Stimulated activated CD8-positive, alpha-beta memory T cell treated with anti-CD3 and anti-CD28 coated beads, Interleukin-12 subunit alpha, Interleukin-12 subunit beta, amount 100 ng/mL, for 1 hour (primary cell): ENCODE results near the gene PSD4.
A peak's percentile ranks its signal among the peaks of the same experiment; 100 is the strongest.

ENCODE experiments used
- DNase-seq: peaks from one replicate; pipeline ENCODE4 v3.0.0-alpha.2; 2020; ENCODE audit warnings: low read depth

PSD4 gene

DNA sequence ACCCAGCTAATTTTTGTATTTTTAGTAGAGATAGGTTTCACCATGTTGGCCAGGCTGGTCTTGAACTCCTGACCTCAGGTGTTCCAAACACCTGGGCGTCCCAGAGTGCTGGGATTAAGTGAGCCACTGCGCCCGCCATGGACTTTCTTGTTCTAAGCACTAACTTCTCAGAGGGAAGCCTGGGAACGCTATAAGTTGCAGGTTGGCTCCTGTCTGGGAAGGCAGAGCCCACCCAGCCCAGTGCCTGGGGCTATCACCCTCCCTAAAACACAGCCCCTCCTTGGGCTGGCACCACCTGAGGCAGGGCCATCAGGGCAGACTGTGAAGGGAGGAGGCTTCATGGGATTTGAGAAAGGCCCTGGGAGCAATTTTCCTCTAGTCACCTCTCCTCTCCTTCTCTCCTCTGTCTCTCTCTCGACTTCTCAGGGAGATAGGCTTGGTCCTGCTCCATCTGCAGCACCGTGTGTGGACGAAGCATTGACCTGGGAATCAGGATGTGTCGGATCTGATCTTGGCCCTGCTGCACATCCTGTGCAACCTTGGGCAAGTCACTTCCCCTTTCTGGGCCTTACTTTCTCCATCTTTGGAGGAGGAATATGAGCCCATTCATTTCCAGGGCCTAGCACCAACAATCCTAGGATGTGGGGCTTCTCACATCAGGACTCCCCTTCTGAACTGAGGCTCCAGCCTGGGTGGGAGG, 10.9 kb downstream of the PSD4 start:
- DNase-seq, result no peak

DNA sequence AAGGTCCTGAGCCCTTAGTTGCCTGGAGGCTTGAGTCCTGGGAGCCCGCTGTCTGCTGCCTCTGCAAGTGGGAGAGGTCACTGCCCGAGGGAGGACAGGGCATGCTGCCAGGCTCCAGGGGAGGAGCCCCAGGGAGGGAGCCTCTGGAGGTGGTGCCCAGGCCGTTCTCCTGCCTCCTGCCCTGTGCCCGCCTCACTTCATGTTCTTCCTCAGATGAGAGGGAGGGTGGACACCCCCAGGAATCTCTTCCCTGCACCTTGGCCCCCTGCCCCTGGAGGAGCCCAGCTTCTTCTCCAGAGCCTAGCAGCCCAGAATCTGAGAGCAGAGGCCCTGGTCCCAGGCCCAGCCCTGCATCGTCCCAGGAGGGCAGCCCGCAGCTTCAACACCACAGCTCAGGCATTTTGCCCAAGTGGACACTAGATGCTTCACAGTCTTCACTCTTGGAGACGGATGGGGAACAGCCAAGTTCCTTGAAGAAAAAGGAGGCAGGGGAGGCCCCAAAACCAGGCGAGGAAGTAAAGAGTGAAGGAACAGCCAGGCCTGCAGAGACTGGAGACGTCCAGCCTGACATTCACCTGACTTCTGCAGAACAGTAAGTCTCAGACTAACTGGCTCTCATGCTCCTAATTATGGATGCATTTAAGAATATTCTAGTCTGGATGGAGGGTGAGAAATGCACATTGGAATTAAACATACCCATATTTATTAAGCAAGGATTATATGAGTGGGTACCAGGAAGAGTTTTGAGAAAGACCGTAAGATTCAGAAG, 12.1 kb downstream of the PSD4 start:
- DNase-seq, result no peak

DNA sequence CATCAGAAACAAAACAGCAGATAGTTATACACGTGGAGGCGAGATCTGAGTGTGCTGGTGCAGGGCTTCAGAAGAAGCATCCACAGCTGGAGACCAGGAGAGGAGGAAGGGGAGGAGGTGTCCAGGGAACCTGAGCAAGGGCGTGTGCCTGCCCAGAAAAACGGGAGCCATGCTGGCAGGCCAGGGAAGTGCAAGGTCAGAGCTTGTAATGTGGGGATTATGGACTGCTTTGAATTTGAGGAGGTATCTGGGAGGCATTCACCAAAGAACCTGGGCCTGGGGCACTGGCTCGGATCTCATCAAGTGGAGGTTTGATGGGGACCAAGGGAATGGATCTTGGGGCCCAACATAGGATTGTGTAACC, 12.6 kb downstream of the PSD4 start:
- no peak for DNase-seq

DNA sequence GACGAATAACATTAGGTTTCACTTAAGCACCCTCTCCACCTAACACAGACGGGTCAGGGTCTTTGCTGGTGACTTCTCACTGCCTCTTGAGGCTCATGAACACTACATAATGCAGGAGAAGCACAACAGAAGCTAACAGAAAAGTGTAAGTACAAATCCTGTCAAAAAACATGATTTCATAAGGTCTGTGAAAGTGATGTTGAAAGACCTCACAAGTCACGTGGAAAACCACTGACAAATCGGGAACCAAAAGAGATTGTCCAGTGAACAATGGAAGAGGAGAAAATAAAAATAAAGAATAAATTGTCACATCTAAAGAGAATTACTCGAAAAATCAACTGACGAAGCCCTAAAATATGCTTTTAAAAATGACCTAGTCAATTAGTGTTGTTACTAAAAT, 14.0 kb downstream of the PSD4 start:
- DNase-seq, result no peak

DNA sequence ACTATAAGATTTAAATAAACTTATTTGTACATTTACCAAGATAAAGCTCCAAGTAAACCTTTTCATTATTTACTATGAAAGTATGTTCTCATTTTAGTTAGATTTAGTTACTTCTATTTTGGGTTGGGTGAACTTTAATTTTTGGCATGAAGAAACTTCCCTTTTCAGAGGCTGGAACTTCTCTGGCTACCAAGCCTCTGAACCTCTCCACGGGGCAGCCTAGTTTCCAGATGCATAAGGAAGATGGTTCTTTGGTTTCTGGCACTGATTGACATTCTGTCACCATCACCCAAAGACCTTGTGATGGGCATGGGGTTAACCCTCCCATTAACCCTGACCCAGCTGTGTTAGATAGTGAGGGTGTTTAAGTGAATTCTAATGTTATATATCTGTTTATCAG, 17.1 kb downstream of the PSD4 start:
- no peak for DNase-seq

DNA sequence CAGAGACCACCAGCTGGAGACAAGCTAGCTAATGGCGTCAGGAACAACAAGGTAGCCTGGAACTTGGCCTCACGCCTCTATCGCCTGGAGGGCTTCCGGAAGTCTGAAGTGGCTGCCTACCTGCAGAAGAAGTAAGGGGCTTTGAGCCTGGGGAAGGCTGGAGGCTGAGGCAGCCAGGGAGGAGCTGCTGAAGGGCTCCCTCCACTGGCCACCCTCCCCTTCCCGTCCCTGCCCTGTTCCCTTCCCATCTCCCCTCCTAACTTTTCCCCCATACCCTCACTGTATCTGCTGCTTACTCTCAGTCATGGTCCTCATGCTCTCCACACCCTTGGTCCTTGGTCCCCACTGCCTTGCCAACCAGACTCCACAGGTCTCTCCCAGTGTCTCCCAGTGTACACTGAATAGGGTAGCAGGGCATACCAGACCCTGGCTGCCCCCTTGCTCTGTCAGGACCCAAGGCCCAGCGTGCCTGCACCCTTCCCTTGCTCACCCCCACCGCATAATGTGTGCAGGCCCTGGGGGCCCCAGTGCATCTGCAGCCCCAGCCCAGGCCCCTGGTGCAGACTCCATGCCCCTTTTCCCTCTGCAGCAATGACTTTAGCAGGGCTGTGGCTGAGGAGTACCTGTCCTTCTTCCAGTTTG, 18.8 kb downstream of the PSD4 start:
- no peak for DNase-seq

DNA sequence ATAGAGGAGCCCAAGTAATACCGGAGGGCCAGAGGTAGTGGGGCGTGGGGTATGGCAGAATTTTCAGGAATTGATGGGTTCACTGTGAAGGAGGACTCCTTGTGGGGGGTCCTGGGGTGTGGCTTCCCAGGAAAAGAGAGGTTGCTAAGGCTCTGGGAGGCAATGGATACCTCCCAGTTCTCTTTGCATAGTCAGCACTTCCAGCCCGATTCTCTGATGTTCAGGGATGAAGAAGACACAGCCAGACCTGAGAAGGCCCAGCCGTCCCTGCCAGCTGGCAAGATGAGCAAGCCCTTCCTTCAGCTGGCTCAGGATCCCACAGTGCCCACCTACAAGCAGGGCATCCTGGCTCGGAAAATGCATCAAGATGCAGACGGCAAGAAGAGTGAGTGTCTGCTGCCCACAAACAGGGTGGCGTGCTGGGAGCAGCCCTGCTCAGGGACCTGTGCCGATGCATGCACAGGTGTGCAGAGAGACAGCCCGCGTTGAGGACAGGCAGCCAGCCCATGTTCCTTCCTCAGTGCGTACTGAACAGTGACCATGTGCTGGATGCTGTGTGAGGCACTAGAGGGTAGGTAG, 22.2 kb downstream of the PSD4 start:
- DNase-seq, result no peak

DNA sequence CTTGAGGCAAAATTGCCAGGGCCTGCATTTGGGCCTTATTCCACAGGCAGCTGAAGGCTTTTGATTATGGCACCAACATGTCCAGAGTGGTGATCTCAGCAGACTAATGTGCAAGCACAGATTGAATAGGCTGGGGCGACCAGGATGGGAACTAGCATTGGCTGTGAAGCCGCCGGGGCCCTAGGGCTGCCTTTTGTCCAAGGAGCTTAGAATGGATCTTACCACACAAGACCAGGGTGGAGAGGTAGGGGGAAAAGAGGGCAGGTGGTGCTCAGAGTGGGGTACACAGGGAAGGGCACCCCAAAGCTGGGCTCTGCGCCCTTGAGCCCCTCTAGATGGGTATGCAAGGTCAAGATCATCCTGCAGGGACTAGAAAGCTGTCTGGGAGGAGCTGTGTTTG, 23.1 kb downstream of the PSD4 start:
- DNase-seq, result no peak

DNA sequence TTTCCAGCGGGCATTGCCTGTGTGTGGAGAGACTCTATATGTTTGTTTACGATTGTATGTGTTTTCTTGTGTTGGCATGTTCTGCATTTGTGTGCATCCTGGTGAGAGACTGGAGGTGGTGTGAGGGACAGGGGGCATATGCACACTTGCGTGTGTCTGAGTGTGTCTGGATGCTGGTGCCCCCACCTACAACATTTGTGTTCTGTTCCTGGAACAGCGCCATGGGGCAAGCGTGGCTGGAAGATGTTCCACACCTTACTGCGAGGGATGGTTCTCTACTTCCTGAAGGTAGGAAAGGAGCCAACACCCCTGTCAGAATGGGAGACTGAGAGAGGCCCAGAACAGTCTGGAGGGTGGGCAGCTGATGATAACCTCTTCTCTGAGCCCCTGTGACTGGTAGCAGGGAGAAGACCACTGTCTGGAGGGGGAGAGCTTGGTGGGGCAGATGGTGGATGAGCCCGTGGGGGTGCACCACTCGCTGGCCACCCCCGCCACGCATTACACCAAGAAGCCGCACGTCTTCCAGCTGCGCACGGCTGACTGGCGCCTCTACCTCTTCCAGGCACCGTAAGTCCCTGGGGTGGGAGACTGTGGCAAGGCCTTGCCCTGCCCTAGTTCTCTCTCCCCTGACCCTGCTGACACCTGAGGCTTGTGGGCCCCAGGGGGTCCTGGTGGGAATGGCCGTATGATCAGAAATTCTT, 23.7 kb downstream of the PSD4 start:
- no peak for DNase-seq

DNA sequence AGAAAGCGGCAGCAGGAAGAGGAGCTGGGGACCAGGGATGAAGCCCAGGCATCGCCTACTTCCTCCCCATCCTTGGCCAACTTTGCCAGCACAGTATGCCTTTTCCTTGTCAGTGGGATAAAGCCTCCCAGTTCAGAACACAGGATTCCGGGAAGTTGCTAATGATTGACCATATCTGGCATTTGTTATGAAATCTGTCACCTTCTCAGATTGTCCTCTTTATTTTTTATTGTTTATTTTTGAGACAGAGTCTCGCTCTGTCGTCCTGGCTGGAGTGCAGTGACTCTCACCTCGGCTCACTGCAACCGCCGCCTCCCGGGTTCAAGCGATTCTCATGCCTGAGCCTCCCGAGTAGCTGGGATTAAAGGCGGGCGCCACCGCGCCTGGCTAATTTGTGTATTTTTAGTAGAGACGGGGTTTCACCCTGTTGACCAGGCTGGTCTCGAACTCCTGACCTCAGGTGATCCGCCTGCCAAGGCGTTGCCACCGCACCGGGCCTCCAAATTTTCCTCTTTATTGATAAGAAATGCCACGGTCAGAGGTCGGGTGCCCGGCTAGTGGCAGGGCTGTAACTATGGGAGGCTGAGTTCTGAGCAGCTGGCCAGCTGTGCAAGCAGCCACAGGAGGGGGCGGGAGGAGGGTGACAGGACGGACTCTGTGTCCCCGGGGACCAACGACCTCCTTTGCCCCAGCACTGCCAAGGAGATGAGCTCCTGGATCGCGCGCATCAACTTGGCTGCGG, 24.4 kb downstream of the PSD4 start:
- no peak for DNase-seq

DNA sequence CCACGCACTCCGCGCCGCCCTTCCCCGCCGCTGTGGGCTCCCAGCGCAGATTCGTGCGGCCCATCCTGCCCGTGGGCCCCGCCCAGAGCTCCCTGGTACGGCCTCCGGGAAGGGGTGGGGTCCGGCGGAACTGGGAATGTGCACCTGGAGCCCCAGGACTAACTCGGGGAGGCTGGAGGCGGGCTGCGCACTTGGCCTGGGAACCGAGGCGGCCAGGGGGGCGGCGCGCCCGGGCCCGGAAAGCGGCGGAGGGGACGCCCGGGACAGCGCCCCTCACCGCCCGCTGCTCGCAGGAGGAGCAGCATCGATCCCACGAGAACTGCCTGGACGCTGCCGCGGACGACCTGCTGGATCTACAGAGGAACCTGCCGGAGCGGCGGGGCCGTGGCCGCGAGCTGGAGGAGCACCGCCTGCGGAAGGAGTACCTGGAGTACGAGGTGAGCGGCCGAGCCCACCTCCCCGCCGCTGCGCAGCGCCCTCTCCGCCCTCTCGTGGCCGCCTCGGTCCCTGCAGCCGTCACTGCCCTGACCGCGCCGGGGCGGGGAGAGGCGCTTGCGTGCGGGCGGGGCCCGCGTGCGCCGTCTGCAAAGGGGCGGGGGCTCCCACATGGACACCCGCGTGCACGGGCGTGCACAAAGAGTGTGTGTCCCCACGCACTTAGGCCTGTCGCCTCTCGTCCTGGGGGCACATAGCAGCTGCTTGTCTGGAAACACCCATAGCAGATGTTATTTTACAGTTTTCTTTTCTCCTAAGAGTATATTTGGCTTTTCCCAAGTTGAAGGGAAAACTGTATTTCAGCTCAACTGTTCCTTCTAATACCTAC, 25.2 kb downstream of the PSD4 start:
- DNase-seq, result peak; percentile 57

DNA sequence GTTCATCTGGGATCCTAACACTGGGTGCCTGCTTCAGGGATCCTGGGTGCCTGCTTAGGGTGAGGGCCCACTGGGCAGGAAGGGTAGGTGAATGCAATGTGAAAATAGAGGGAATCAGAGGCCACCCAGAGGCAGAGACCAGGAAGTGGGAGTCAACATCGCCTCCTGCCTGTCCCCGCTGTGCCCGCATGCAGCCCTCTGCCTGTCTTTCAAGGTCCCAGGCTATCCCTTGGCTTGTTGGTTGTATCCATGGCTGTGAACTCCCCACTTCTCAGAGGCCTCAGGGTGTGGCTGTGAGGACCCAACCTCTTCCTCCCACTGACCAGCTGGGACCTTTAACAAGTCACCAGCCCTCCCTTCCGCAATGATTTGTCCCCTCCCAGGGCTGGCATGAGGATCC, 26.5 kb downstream of the PSD4 start:
- no peak for DNase-seq

DNA sequence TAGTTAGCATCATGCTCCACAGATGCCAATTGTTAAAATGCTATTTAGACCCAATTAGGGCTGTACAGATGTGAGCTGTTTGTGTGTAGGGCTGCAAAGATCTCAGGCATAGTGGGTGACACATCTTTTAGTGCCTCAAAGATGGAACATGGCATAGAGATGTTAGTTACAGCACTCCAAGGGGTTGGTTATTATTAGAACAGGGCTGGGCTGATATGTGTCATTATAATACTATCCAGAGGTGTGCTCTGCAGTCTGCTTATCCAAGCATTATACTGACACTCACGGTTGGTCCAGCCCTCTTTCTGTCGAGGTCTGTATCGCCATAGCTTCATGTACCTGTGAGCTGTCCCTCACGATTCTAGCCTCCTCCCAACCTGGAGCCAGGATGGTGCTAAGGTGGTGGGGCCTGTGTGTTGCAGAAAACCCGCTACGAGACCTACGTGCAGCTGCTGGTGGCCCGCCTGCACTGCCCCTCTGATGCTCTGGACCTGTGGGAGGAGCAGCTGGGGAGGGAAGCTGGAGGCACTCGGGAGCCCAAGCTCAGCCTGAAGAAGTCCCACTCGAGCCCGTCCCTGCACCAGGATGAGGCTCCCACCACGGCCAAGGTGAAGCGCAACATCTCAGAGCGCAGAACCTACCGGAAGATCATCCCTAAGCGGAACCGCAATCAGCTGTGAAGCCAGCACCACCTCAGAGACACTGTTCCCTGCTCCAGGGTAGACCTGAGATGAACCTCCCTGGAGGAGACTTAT, 27.1 kb downstream of the PSD4 start:
- no peak for DNase-seq

DNA sequence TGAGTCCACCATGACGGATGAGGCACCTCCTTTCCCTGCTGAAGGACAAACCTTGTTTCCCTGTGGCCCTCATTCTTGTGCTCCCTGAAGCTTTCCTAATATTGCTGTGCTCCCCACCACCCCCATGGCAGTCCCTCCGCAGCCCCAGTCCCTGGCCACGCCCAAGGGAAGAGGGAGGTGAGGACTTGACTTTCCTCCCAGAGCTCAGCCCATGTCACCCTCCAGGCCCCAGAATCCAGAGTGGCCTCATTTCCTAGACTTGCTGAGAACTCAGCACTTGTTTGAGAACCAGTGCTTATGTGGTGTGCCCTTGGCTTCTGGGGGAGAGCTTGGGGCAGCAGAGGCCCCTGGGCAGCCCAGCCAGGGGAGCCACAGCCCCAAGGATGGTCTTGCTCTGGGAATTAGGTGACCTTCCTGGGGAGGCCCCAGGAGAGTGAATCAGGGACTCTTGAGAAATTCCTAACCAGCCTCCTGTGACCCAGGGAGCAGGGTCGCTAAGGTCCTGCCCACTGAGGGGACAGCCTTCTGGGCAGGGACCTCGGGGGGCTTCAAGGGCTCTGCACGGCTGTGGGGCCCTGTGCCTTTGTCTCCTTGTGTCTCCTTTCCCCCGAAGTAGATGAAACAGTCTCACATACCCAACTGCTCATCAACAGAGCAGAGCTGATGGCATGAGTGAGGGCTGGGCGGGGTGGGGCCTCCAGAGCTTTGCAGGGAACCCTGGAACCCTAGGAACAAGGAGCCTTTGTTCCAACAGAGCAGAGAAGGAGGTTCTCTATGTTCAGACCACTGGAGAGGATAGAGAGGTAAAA, 27.9 kb downstream of the PSD4 start:
- DNase-seq, result no peak

DNA sequence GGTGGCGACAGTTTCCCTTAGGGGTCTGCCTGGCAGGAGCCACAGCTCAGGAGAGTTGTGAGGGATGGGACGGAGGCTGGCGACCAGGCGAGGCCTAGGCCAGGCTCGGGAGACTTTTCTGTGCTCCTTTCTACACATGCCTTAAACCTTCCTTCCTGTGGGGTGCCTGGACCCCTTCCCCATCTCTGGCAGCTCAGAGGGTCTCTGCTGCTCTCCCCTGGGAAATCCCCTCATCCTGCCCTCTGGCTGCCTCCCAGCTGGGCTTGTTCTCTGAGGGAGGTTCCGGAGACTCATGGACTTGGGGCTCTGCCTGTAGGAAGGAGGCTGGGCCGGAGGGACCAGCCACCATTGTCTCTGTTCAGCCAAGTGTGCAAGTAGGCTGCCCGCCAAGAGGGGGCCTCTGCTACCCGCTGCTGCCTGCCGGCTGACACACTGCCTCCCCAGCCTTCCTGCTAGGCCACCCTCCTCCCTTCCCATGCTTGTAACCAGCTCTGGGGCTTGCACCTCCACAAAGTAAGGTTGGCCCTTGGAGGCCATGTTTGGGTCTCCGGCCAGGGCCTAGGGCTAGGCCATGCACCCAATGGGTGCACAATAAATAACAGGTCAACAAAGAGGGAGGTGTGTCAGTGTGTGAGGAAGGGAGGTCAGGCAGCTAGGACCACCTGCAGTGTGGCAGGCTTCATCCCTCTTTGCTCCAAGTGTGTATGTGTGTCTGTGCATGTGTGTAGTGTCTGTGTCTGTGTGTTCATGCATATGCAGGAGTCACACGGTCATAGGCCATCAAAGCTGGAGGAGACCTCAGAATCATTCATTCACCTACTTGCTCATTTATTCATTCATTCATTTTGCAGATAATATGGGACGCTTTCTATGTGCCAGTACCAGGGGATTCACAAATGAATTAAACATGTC, 28.8 kb downstream of the PSD4 start:
- no peak for DNase-seq

DNA sequence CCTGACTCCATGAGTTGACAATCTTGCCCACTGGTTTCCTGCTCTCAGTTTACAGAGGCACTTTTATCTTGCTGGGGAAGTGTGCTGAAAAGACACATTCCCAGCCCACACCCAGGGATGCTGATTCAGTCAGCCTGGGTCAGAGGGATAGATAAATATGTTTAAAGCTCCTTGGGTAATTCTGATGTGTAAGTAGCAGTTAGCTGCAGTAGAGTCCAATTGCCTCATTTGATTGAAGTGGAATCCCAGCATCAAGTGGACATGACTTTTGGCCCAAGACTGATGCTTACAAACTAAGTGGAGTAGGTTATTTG, 29.4 kb downstream of the PSD4 start:
- no peak for DNase-seq

DNA sequence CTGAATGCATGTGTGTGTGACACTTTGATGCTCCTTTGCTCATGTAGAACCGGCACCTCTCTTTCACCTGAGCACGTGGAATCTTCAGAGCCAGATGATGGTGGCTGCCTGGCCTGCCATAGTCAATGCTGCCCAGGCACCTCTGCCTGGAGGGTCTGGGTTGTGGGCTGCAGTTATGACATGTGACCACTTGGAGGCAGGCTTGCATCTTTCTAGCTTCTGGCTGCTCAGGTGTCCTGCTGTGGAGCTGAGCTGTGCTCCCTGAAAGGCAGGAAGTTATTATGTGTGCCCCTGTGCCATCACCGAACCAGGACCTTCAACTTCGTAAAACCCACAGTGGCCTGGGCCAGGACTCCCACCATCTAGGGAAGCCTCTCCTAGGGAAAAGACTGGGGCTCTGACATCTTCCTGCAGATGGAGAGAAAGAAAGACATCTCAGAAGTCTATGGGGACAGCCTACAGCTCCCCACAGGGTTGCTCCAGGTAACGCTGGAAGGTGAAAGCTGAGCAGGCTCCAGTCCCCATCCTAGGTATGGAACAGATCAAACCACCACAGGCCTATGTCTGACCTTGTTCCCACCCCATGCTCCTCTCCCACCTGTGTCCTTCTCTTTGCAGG, 30.2 kb downstream of the PSD4 start:
- DNase-seq, result peak; percentile 49

DNA sequence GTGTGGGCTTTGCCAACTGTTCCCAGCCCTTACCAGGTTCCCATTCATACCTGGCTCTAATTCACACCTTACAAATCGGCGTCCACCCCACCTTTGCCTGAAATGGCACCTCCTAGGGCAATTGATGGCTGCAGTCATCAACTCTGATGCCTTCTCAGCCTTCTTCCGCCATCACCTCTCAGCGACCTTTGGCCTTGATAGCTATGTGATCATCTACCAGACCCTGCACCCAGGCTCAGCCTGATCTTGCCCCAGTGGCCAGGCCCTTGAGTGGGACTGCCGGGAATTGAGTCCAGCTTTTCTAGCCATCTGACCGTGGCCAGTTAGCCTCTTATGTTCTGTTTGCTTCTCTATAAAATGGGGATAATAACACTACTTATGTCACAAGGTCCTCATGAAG, 32.5 kb downstream of the PSD4 start:
- DNase-seq, result no peak
